Placental epithelial cell (primary cell): ENCODE results near the gene ZNF786. TPM values are rescaled to one million over a fixed set of nuclear protein-coding genes. Genes with fewer than 3 reads are reported as not detected.
A peak's percentile ranks its signal among the peaks of the same experiment; 100 is the strongest.

ENCODE experiments used
- small RNA-seq: library from RNA; depleted of rRNA; stranded (forward); fragments of <200 nt; gene quantifications from one replicate; pipeline ENCODE3, GENCODE V24; 2012
- total RNA-seq: library from RNA; depleted of rRNA; stranded (reverse); fragments of >200 nt; gene quantifications from 2 replicates; pipeline ENCODE4 v1.2.3, GENCODE V29; 2012

ZNF786 gene
- total RNA-seq, result 7.4 and 7.5 TPM in 2 replicates

GRCh38 chr7:149090397-149091195 is at the start of gene ZNF786:
TSS of gene ZNF786 (minus strand) at chr7:149090718. CDS start at chr7:149090640, 78 bp downstream.

DNA sequence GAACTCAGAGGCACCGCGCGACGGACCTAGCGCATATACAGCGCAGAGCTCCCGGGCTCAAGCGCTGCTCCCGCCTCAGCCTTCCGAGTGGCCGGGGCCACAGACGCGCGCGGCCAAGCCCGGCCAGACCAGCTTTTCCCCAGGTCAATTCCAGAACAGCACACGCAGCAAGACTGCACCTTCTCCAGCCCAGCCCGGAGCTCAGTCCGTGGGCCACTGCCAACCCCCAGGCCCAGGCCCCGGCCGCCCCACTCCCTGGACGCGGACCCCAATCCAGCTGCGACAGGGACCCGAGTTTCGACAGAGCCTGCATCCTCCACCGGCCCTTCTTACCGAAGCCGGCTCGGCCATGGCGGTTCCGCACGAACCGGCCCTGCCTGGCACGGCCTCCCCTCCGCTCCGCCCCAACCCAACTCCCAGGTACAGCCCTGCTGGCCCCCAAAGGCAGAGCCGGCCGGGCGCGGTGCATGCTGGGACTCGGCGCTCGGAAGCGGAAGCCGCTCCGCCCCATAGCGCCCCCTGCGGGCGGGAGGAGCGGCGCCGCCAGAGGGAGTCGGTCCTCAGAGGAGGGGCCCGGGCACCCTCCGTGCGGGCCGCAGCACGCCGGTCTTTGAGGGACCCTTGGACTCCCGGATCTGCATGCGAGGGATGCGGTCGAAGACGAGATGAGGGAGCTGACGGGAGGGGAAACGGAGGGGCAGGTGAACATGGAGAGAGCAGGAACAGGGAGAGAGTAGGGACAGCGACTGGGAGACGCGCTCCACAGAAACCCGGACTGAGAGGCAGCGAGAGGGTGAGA is 35.5 kb upstream of the ZNF786 start, which contains the start of gene ZNF425:
ZNF425 (minus strand) TSS at position 462 of the 799 bp plus-strand sequence; CDS start at position 351, 111 bp downstream.

DNA sequence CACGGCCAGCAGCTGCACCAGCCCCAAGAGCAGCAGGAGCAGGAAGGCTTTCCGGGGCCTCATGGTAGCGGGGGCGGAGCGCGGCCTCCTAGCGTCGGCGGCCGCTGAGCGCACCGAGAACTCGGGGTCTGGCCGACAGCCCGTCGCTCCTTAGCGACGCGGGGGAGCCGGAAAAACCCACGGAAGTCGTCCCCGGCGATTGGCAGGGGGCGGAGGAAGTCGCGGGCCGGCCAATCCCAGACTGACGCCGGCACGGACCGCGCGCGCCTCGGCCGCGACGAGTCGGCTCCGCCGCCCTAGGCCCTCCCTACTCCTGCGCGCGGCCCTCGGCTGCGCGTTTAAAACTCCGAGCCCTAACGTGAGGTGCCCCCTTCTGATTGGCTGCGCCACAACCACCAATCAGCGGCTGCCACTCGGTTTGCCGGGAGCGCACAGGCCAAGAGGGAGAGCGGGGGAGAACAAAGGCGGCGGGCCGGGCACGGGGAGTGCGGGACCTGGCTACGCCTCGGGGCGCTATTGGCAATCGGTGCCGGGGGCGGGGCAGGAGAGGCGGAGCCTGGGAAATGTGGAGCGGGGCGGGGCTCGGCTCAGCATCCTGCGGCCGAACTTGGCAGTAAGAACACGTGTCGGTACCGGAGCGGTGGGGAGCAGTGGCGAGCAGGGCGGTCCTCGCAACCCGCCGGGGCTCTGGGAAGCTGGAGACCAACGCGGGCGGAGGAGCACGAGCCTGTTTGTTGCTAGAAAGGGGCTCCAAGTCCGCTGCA is 62.0 kb downstream of the ZNF786 start, which contains the start of gene PDIA4:
PDIA4 (minus strand) TSS at position 160 of the 764 bp plus-strand sequence; CDS start at position 63, 97 bp downstream.

Small RNAs within 50 kb of the gene (small RNA-seq; reads per million reads assigned to genes)
- gene COX6B1P1 (not detected), gene RN7SL521P (not detected), gene RNU6-650P (0.29 reads per million, percentile 5 among the genes with 10 or more reads in this experiment)

Other genes with a start within 250 kb of the ZNF786 start
- 7.4 and 8.2 TPM in 2 replicates for gene EZH2, start 206.4 kb downstream of the ZNF786 start, total RNA-seq
- gene PDIA4, start 62.2 kb downstream of the ZNF786 start, total RNA-seq, result 233 and 420 TPM in 2 replicates
- gene ZNF425, start 35.6 kb upstream of the ZNF786 start, total RNA-seq, result 6.7 and 9.0 TPM in 2 replicates
- gene ZNF398, start 56.7 kb upstream of the ZNF786 start, total RNA-seq, result 22.4 and 29.2 TPM in 2 replicates
- 24.8 and 26.7 TPM in 2 replicates for gene ZNF282, start 104.8 kb upstream of the ZNF786 start, total RNA-seq
- gene ZNF212, start 148.9 kb upstream of the ZNF786 start, total RNA-seq, result 8.7 and 11.8 TPM in 2 replicates
- 16.3 and 21.2 TPM in 2 replicates for gene ZNF783, start 171.5 kb upstream of the ZNF786 start, total RNA-seq